B cell (primary cell): ENCODE results near the gene CABP5. TPM values are rescaled to one million over a fixed set of nuclear protein-coding genes. Genes with fewer than 3 reads are reported as not detected.

Experiments
- ATAC-seq: fragments of 200-7000 bp; cut with Tn5 transposase; one replicate; pipeline ENCODE4 v1.10.0; 2021; ENCODE audit warnings: low read depth, mild to moderate bottlenecking, moderate number of reproducible peaks, moderate library complexity
- CTCF ChIA-PET: fragments of 350-600 bp; sonication (Branson Sonifier 250); formaldehyde crosslinking; loops from one replicate; lab custom pipeline; 2021; ENCODE audit warnings: antibody characterized with exemption, inconsistent platforms; lab: Charles Lee
- POLR2A ChIA-PET: fragments of 350-600 bp; sonication (Branson Sonifier 250); formaldehyde crosslinking; loops from one replicate; lab custom pipeline; 2021; ENCODE audit warnings: antibody characterized with exemption; lab: Charles Lee
- DNase-seq: peaks from one replicate; pipeline ENCODE4 v3.0.0; 2013
- H2AFZ ChIP-seq: 2 replicates; pipeline ENCODE4 v1.6.1; 2012; ENCODE audit warnings: mild to moderate bottlenecking, low read depth, low read length; ENCODE audit not compliant: insufficient read depth, poor library complexity, severe bottlenecking
- H3K27ac ChIP-seq, 2 donors: 1 replicate in 1 of 2; 2 replicates in 1 of 2; pipeline ENCODE4 v1.5.1; 2012 to 2013; ENCODE audit warnings: low read length in 2 of 2, mild to moderate bottlenecking in 2 of 2, moderate library complexity in 1 of 2
- H3K27me3 ChIP-seq, 4 experiments: fragments of 200-600 bp in 1 of 4; sonication (generic) in 1 of 4; replicated peaks in 1 of 4; 1 replicate in 2 of 4; 2 replicates in 2 of 4; pipeline versions ENCODE4 v1.6.1 to v1.7.0; 2013 to 2016; ENCODE audit warnings: low read length in 3 of 4, mild to moderate bottlenecking in 2 of 4, mixed read lengths in 1 of 4, moderate library complexity in 1 of 4; ENCODE audit not compliant: insufficient read depth in 4 of 4, control insufficient read depth in 3 of 4; ENCODE audit errors: control extremely low read depth in 1 of 4
- H3K36me3 ChIP-seq, 2 experiments: replicated peaks in 1 of 2; 1 replicate in 1 of 2; 2 replicates in 1 of 2; pipeline versions ENCODE4 v1.6.1 to v1.7.1; 2013; ENCODE audit warnings: low read length in 1 of 2; ENCODE audit not compliant: insufficient read depth in 2 of 2, control insufficient read depth in 1 of 2; ENCODE audit errors: control extremely low read depth in 1 of 2, extremely low read depth in 1 of 2
- H3K4me1 ChIP-seq, 2 donors: fragments of 200-600 bp in 1 of 2; sonication (generic) in 1 of 2; 1 replicate in 1 of 2; 2 replicates in 1 of 2; pipeline versions ENCODE4 v1.5.1 to v1.6.1; 2013 to 2017; ENCODE audit warnings: low read length in 2 of 2; ENCODE audit not compliant: control insufficient read depth in 2 of 2, insufficient read depth in 2 of 2
- H3K4me2 ChIP-seq: replicated peaks from 2 replicates; pipeline ENCODE3; 2012; ENCODE audit warnings: mild to moderate bottlenecking, low read depth, low read length; ENCODE audit not compliant: poor library complexity, severe bottlenecking
- H3K4me3 ChIP-seq, 5 experiments: fragments of 200-600 bp in 1 of 5; sonication (generic) in 1 of 5; 1 replicate in 3 of 5; 2 replicates in 2 of 5; pipeline versions ENCODE4 v1.5.1 to v1.7.0; 2011 to 2016; ENCODE audit warnings: low read length in 4 of 5, mild to moderate bottlenecking in 4 of 5, low read depth in 2 of 5, control low read depth in 1 of 5, moderate library complexity in 1 of 5; ENCODE audit not compliant: insufficient read depth in 1 of 5; ENCODE audit errors: control extremely low read depth in 1 of 5, extremely low read depth in 1 of 5
- H3K79me2 ChIP-seq: fragments of 200-600 bp; sonication (generic); one replicate; pipeline ENCODE4 v1.6.0; 2016; ENCODE audit warnings: low read length; ENCODE audit not compliant: control insufficient read depth, insufficient read depth
- H3K9ac ChIP-seq: fragments of 200-600 bp; sonication (generic); 2 replicates; pipeline ENCODE4 v1.6.1; 2017; ENCODE audit warnings: mild to moderate bottlenecking, low read length, moderate library complexity
- H3K9me3 ChIP-seq, 3 donors: one replicate each; pipeline versions ENCODE4 v1.6.1 to v1.7.1; 2013; ENCODE audit warnings: low read length in 2 of 3; ENCODE audit not compliant: control insufficient read depth in 2 of 3, insufficient read depth in 1 of 3; ENCODE audit errors: control extremely low read depth in 1 of 3
- H4K20me1 ChIP-seq: 2 replicates; pipeline ENCODE4 v1.6.0; 2012; ENCODE audit warnings: mild to moderate bottlenecking, low read length; ENCODE audit not compliant: insufficient read depth, control insufficient read depth, poor library complexity, severe bottlenecking
- H3K27ac Mint-ChIP-seq: one replicate; pipeline ENCODE4 v1.8.0; 2021; ENCODE audit warnings: mixed read lengths
- H3K27me3 Mint-ChIP-seq: one replicate; pipeline ENCODE4 v1.8.0; 2021; ENCODE audit warnings: mixed read lengths
- H3K4me1 Mint-ChIP-seq: one replicate; pipeline ENCODE4 v1.8.0; 2021; ENCODE audit warnings: mixed read lengths
- H3K4me3 Mint-ChIP-seq: one replicate; pipeline ENCODE4 v1.8.0; 2021; ENCODE audit warnings: mixed read lengths
- H3K9me3 Mint-ChIP-seq: one replicate; pipeline ENCODE4 v1.8.0; 2022; ENCODE audit warnings: mixed read lengths; ENCODE audit not compliant: insufficient read depth
- CTCF ChIP-seq: fragments of 200-600 bp; IDR thresholded peaks from one replicate; pipeline ENCODE4 v1.8.0; 2022; ENCODE audit warnings: antibody characterized with exemption, mild to moderate bottlenecking
- EZH2 ChIP-seq: IDR thresholded peaks from 2 replicates; pipeline ENCODE4 v1.6.1; 2012; ENCODE audit warnings: borderline replicate concordance, low read depth, mild to moderate bottlenecking, moderate library complexity, low read length; ENCODE audit not compliant: insufficient read depth, poor library complexity, severe bottlenecking
- WGBS: methylation state at CpG from one replicate; pipeline ENCODE4 v1.1.5; 2013; ENCODE audit warnings: missing lambda C conversion rate; ENCODE audit not compliant: insufficient coverage; 5-methylcytosine and 5-hydroxymethylcytosine counted together
- intact Hi-C: fragments of 100-400 bp; cut with micrococcal nuclease; formaldehyde crosslinking; loops from one replicate; pipeline ENCODE4 v1.10.0; 2022
- polyA plus RNA-seq: library from polyadenylated mRNA; depleted of rRNA; stranded (reverse); fragments of >200 nt; gene quantifications from 2 replicates; pipeline ENCODE4 v1.2.3, GENCODE V29; 2012
- total RNA-seq, 2 donors: library from RNA; stranded (reverse); fragments of 120-200 nt in 1 of 2; gene quantifications; 1 replicate in 1 of 2; 2 replicates in 1 of 2; pipeline versions ENCODE4 v1.2.3 to v1.2.4, GENCODE V29; 2013 to 2022

The CABP5 gene
- total and polyA plus RNA-seq, 2 donors (not counting 1 experiment from before 2014, with no cell fraction given), result not detected

DNA sequence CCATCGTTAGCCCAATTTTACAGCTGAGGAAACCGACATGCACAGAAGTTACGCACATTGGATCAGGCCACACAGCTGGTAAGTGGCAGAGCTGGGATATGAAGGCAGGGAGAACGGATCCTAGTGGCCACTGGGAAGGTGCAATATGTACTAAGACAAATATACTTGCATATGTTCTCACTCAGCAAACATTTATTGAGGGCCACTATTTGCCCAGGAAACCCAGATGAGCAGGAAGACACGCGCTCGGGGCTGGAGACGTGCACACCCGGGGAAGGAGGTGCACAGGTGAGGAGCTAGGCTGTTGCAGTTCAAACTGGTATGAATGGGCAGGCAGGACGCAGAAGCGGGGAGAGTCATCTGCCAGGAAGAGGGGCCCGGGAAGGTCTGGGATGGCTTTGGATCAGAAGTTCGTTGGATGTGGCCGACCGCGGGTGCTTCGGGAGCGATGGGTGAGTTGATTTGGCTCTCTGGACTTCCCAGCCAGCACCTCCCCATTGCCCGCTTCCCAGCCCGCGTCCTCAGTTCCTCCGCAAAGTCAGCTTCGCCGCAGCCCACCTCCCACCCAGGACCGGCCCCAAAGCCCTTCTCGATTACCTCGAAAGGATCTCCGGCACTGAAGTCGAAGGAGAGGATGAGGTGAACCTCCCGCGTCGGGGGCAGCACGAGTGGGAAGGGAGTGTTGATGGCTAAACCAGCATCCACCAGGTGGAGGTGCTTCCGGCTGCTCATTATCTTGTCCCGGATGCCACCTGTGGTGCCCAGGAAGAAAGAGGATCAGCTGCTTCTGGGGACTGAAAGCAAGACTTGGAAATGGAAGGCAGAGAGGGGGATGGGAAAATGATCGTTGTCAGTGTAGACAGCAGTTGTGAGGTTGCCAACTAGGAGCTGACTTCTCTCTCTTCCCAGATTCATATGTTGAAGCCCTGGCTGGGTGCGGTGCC, 17.8 kb upstream of the CABP5 start:
- Histone ChIP-seq H3K4me1 (no peaks in the 10 kb centered on the region), H4K20me1 (no peaks in the 10 kb centered on the region), H3K4me2 (no peak overlapping the region), H2AFZ (no peak overlapping the region), H3K36me3 (no peaks in the 10 kb centered on the region), H3K79me2 (no peaks in the 10 kb centered on the region), H3K27ac (no peak overlapping the region), H3K4me3 (no peak overlapping the region), H3K9ac (no peak overlapping the region), H3K9me3 (no peaks in the 10 kb centered on the region), H3K27me3 (peaks cover 0 to 2% (median 0%) of the 10 kb centered on the region in 4 experiments)
- WGBS, result 59% methylated on average over 27 of the region's 37 CpGs
- no peak for TF ChIP-seq CTCF
- TF ChIP-seq EZH2, result no peak
- H3K4me1 Mint-ChIP-seq, result no peaks in the 10 kb centered on the region
- ChIA-PET POLR2A (no interaction called here), CTCF (interaction anchor here (0.6 kb wide), 1 partner anchor 1872 kb away, joined by 3 read pairs; no protein-coding TSS in a partner anchor)
- intact Hi-C loops, result no loop called here
- DNase-seq, result no peak
- H3K27me3 Mint-ChIP-seq, result peaks cover 9% of the 10 kb centered on the region
- no peak for ATAC-seq
- H3K4me3 Mint-ChIP-seq, result no peak overlapping the region
- no peak overlapping the region for H3K27ac Mint-ChIP-seq
- H3K9me3 Mint-ChIP-seq, result no peaks in the 10 kb centered on the region

DNA sequence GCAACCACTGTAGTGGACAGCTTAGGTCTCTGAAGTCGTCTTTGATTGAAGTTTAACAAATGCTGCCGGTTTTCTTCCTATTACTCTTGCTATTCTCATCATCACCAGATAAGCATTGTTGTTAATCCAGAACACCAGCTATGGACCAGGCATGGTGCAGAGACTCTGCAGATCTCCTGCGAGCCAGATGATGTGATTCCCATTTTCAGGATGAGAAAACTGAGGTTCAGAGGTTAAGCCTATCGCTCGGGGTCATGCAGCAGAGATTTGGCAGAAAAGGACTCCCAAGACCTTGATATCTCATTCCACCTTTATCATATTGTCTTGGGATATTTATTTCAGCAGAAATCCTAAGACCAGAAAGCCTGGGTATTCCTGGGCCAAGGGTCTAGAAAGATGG, 16.5 kb upstream of the CABP5 start:
- Mint-ChIP-seq H3K4me3 (no peak overlapping the region), H3K9me3 (no peaks in the 10 kb centered on the region), H3K27ac (no peak overlapping the region), H3K27me3 (peaks cover 9% of the 10 kb centered on the region), H3K4me1 (no peaks in the 10 kb centered on the region)
- DNase-seq, result no peak
- no peak overlapping the region for H3K4me2 ChIP-seq
- peaks cover 0 to 2% (median 0%) of the 10 kb centered on the region in 4 experiments for H3K27me3 ChIP-seq
- H3K36me3 ChIP-seq, result no peaks in the 10 kb centered on the region
- no peak for TF ChIP-seq CTCF
- no peak for TF ChIP-seq EZH2
- no peaks in the 10 kb centered on the region for H4K20me1 ChIP-seq
- no peak overlapping the region for H3K27ac ChIP-seq
- ChIA-PET POLR2A (no interaction called here), CTCF (no interaction called here)
- no peaks in the 10 kb centered on the region for H3K4me1 ChIP-seq
- no peak overlapping the region for H3K9ac ChIP-seq
- H3K9me3 ChIP-seq, result no peaks in the 10 kb centered on the region
- H2AFZ ChIP-seq, result no peak overlapping the region
- no peaks in the 10 kb centered on the region for H3K79me2 ChIP-seq
- H3K4me3 ChIP-seq, result no peak overlapping the region
- ATAC-seq, result no peak
- WGBS, result 94% methylated on average over 3 of the region's 5 CpGs
- intact Hi-C loops, result no loop called here
